HUES6 (cell line): Measurements from ENCODE around the gene CUX1.

Experiments used
- H3K27ac ChIP-seq: 2 replicates; pipeline ENCODE4 v1.7.0; 2013; ENCODE audit warnings: low read depth, mild to moderate bottlenecking, low read length, inconsistent platforms
- H3K27me3 ChIP-seq: 2 replicates; pipeline ENCODE4 v1.6.1; 2013; ENCODE audit warnings: low read length; ENCODE audit not compliant: control insufficient read depth, insufficient read depth
- H3K36me3 ChIP-seq: 2 replicates; pipeline ENCODE4 v1.6.1; 2013; ENCODE audit warnings: low read length; ENCODE audit not compliant: control insufficient read depth, insufficient read depth
- H3K4me1 ChIP-seq: 2 replicates; pipeline ENCODE4 v1.6.1; 2013; ENCODE audit warnings: low read length; ENCODE audit not compliant: control insufficient read depth, insufficient read depth
- H3K4me3 ChIP-seq: 2 replicates; pipeline ENCODE4 v1.5.1; 2013; ENCODE audit warnings: low read depth, low read length
- H3K9ac ChIP-seq: one replicate; pipeline ENCODE4 v1.6.1; 2013; ENCODE audit warnings: mild to moderate bottlenecking, low read length
- H3K9me3 ChIP-seq: 2 replicates; pipeline ENCODE4 v1.6.1; 2013; ENCODE audit warnings: low read depth, low read length; ENCODE audit not compliant: control insufficient read depth, insufficient read depth

Gene CUX1

GRCh38 chr7:102101926-102102325 lies 284.5 kb downstream of the CUX1 start:
- Histone ChIP-seq H3K27ac (no peak overlapping the region), H3K27me3 (no peaks in the 10 kb centered on the region), H3K9me3 (no peaks in the 10 kb centered on the region), H3K4me1 (no peaks in the 10 kb centered on the region; the same call in 1 of the 2 replicates), H3K9ac (no peak overlapping the region), H3K4me3 (no peak overlapping the region), H3K36me3 (peaks cover 43% of the 10 kb centered on the region)

GRCh38 chr7:102103027-102103372 lies 285.6 kb downstream of the CUX1 start:
- H3K9ac ChIP-seq = no peak overlapping the region
- H3K9me3 ChIP-seq = no peaks in the 10 kb centered on the region
- H3K4me1 ChIP-seq = no peaks in the 10 kb centered on the region
- H3K36me3 ChIP-seq = peaks cover 46% of the 10 kb centered on the region
- no peak overlapping the region for H3K27ac ChIP-seq
- no peak overlapping the region for H3K4me3 ChIP-seq
- H3K27me3 ChIP-seq = no peaks in the 10 kb centered on the region

- H3K27me3 ChIP-seq = no peaks in the 10 kb centered on the region
- peaks cover 48% of the 10 kb centered on the region for H3K36me3 ChIP-seq
- H3K27ac ChIP-seq = no peak overlapping the region; the same call in 1 of the 2 replicates
- H3K4me3 ChIP-seq = no peak overlapping the region
- no peaks in the 10 kb centered on the region for H3K4me1 ChIP-seq
- H3K9ac ChIP-seq = no peak overlapping the region
- H3K9me3 ChIP-seq = no peaks in the 10 kb centered on the region
These were observed 286.8 kb downstream of the CUX1 start for GRCh38 chr7:102104245-102104644.

GRCh38 chr7:102106625-102107024 lies 289.2 kb downstream of the CUX1 start:
- Histone ChIP-seq H3K36me3 (peaks cover 56% of the 10 kb centered on the region), H3K27me3 (no peaks in the 10 kb centered on the region), H3K9me3 (no peaks in the 10 kb centered on the region), H3K9ac (no peak overlapping the region), H3K4me1 (peaks cover 6% of the 10 kb centered on the region), H3K4me3 (no peak overlapping the region), H3K27ac (no peak overlapping the region)

- H3K27ac ChIP-seq = no peak overlapping the region
- H3K9ac ChIP-seq = no peak overlapping the region
- H3K4me1 ChIP-seq = peaks cover 10% of the 10 kb centered on the region
- peaks cover 57% of the 10 kb centered on the region for H3K36me3 ChIP-seq
- H3K27me3 ChIP-seq = no peaks in the 10 kb centered on the region
- no peaks in the 10 kb centered on the region for H3K9me3 ChIP-seq
- H3K4me3 ChIP-seq = no peak overlapping the region
These were observed 290.2 kb downstream of the CUX1 start for GRCh38 chr7:102107474-102108104.

GRCh38 chr7:102111061-102112041 lies 293.9 kb downstream of the CUX1 start:
- Histone ChIP-seq H3K9ac (no peak overlapping the region), H3K4me3 (no peak overlapping the region), H3K36me3 (peaks cover 62% of the 10 kb centered on the region)

GRCh38 chr7:102115181-102115580 lies 297.8 kb downstream of the CUX1 start:
- H3K27ac ChIP-seq = no peak overlapping the region
- no peak overlapping the region for H3K9ac ChIP-seq
- no peaks in the 10 kb centered on the region for H3K27me3 ChIP-seq
- peaks cover 13% of the 10 kb centered on the region for H3K4me1 ChIP-seq
- no peak overlapping the region for H3K4me3 ChIP-seq
- no peaks in the 10 kb centered on the region for H3K9me3 ChIP-seq
- H3K36me3 ChIP-seq = peaks cover 62% of the 10 kb centered on the region

More at GRCh38 chr7:102111061-102112041, 293.9 kb downstream of the CUX1 start:
- Histone ChIP-seq H3K27ac (0 out of 2 replicates have a peak overlapping the region, but pooled peaks have one; percentile 36), H3K4me1 (peaks cover 10% of the 10 kb centered on the region), H3K27me3 (no peaks in the 10 kb centered on the region), H3K9me3 (no peaks in the 10 kb centered on the region)

GRCh38 chr7:102115931-102116330 lies 298.5 kb downstream of the CUX1 start:
- Histone ChIP-seq H3K4me1 (peaks cover 13% of the 10 kb centered on the region), H3K9ac (no peak overlapping the region), H3K36me3 (peaks cover 56% of the 10 kb centered on the region), H3K27ac (no peak overlapping the region), H3K9me3 (no peaks in the 10 kb centered on the region), H3K4me3 (no peak overlapping the region), H3K27me3 (no peaks in the 10 kb centered on the region)

- H3K9ac ChIP-seq = no peak overlapping the region
- H3K27ac ChIP-seq = no peak overlapping the region
- H3K9me3 ChIP-seq = no peaks in the 10 kb centered on the region
- H3K4me1 ChIP-seq = peaks cover 11% of the 10 kb centered on the region
- H3K4me3 ChIP-seq = no peak overlapping the region
- no peaks in the 10 kb centered on the region for H3K27me3 ChIP-seq
- peaks cover 44% of the 10 kb centered on the region for H3K36me3 ChIP-seq
These were observed 300.3 kb downstream of the CUX1 start for GRCh38 chr7:102117743-102118142.

GRCh38 chr7:102119213-102119651 lies 301.8 kb downstream of the CUX1 start:
- Histone ChIP-seq H3K9ac (no peak overlapping the region), H3K9me3 (no peaks in the 10 kb centered on the region), H3K4me3 (no peak overlapping the region), H3K36me3 (peaks cover 36% of the 10 kb centered on the region), H3K4me1 (peaks cover 14% of the 10 kb centered on the region), H3K27me3 (no peaks in the 10 kb centered on the region), H3K27ac (no peak overlapping the region)

- H3K27me3 ChIP-seq = no peaks in the 10 kb centered on the region
- no peak overlapping the region for H3K9ac ChIP-seq
- H3K4me1 ChIP-seq = peaks cover 19% of the 10 kb centered on the region
- H3K9me3 ChIP-seq = no peaks in the 10 kb centered on the region
- no peak overlapping the region for H3K27ac ChIP-seq
- peaks cover 33% of the 10 kb centered on the region for H3K36me3 ChIP-seq
- no peak overlapping the region for H3K4me3 ChIP-seq
These were observed 302.5 kb downstream of the CUX1 start for GRCh38 chr7:102119925-102120324.
